Measurements from ENCODE around the gene EXOSC2. TPM values are rescaled to one million over a fixed set of nuclear protein-coding genes. Genes with fewer than 3 reads are reported as not detected.

EXOSC2 gene
- total RNA-seq, 1 donor from 2014 or later, result 24.9 TPM

DNA sequence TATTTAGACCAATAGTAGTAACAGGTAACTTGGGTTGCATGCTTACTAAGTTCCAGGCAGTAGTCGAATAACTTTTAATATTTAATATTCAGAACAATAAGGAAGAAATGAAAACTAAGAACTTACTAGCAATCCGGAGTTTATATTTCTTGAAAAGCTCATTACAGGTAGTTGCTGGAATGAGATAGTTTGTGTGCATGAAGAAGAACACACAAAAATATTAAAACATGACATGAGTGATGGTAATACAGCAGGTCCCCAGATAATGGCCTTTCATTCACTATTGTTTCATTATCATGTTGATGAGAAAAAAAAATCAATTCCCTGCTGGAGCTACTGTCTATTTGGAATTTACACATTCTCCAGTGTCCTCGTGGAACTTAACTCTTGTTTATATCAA is 44.7 kb downstream of the EXOSC2 start:
- H3K4me3 ChIP-seq (ENCODE audit: low read depth, low read length), result no peak overlapping the region
- DNase-seq (ENCODE audit: low read depth), result no peak
- no peaks in the 10 kb centered on the region for H3K36me3 ChIP-seq (ENCODE audit: control insufficient read depth, insufficient read depth, low read length)
- TF ChIP-seq, protein P1, sequence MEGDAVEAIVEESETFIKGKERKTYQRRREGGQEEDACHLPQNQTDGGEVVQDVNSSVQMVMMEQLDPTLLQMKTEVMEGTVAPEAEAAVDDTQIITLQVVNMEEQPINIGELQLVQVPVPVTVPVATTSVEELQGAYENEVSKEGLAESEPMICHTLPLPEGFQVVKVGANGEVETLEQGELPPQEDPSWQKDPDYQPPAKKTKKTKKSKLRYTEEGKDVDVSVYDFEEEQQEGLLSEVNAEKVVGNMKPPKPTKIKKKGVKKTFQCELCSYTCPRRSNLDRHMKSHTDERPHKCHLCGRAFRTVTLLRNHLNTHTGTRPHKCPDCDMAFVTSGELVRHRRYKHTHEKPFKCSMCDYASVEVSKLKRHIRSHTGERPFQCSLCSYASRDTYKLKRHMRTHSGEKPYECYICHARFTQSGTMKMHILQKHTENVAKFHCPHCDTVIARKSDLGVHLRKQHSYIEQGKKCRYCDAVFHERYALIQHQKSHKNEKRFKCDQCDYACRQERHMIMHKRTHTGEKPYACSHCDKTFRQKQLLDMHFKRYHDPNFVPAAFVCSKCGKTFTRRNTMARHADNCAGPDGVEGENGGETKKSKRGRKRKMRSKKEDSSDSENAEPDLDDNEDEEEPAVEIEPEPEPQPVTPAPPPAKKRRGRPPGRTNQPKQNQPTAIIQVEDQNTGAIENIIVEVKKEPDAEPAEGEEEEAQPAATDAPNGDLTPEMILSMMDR (IDR thresholded peaks at IDR 0.05; ENCODE audit: insufficient read depth, low read length, poor library complexity, severe bottlenecking), result no peak
- no peaks in the 10 kb centered on the region for H3K27me3 ChIP-seq (ENCODE audit: control insufficient read depth, insufficient read depth, low read length)

- DNase-seq (ENCODE audit: low read depth), result no peak
- Histone ChIP-seq H3K36me3 (ENCODE audit: control insufficient read depth, insufficient read depth, low read length) (no peaks in the 10 kb centered on the region), H3K4me3 (ENCODE audit: low read depth, low read length) (no peak overlapping the region), H3K27me3 (ENCODE audit: control insufficient read depth, insufficient read depth, low read length) (no peaks in the 10 kb centered on the region)
- TF ChIP-seq, protein P1 (IDR thresholded peaks at IDR 0.05; ENCODE audit: insufficient read depth, low read length, poor library complexity, severe bottlenecking), result no peak
These were observed 45.5 kb downstream of the EXOSC2 start for GRCh38 chr9:130739081-130739480.

- H3K36me3 ChIP-seq (ENCODE audit: control insufficient read depth, insufficient read depth, low read length), result no peaks in the 10 kb centered on the region
- TF ChIP-seq, protein P1 (IDR thresholded peaks at IDR 0.05; ENCODE audit: insufficient read depth, low read length, poor library complexity, severe bottlenecking), result no peak
- no peak for DNase-seq (ENCODE audit: low read depth)
These were observed 46.8 kb downstream of the EXOSC2 start for GRCh38 chr9:130740218-130741023.

GRCh38 chr9:130741024-130741305 is 47.4 kb downstream of the EXOSC2 start:
- H3K4me3 ChIP-seq (ENCODE audit: low read depth, low read length), result no peak overlapping the region
- no peaks in the 10 kb centered on the region for H3K36me3 ChIP-seq (ENCODE audit: control insufficient read depth, insufficient read depth, low read length)
- no peak for DNase-seq (ENCODE audit: low read depth)
- H3K27me3 ChIP-seq (ENCODE audit: control insufficient read depth, insufficient read depth, low read length), result no peaks in the 10 kb centered on the region
- TF ChIP-seq, protein P1 (IDR thresholded peaks at IDR 0.05; ENCODE audit: insufficient read depth, low read length, poor library complexity, severe bottlenecking), result no peak

More at GRCh38 chr9:130740218-130741023, 46.8 kb downstream of the EXOSC2 start:
- H3K27me3 ChIP-seq (ENCODE audit: control insufficient read depth, insufficient read depth, low read length), result no peaks in the 10 kb centered on the region
- no peak overlapping the region for H3K4me3 ChIP-seq (ENCODE audit: low read depth, low read length)

DNA sequence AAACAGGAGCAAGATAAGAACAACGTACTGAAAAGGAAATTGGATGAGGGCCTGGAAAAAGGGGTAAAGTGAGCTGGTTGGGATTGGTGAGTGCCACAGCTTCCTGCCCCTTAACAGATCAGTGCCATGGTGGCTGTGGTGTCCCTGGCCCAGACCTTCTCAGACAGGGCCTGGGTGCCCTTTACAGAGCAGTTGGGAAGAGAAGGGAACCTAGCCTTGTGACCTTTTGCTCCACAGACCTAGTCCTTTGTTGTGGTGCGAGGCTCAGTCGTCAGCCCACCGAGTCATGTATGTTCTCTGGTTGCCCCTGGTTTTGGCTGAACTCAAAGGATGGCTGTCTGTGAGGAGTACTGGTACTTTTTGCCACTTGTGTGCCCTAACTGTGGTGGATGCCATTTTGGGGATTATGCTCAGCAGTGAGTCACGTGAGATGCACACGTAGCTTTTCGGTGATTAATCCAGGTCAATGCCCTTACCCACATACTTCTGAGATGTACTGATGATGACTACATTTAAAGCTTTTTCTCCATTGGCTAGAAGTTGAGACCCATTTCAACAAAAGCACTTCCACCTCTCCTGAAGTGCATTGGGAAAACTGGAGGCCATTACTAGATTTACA is 48.4 kb downstream of the EXOSC2 start:
- Histone ChIP-seq H3K27me3 (ENCODE audit: control insufficient read depth, insufficient read depth, low read length) (no peaks in the 10 kb centered on the region), H3K4me3 (ENCODE audit: low read depth, low read length) (no peak overlapping the region), H3K36me3 (ENCODE audit: control insufficient read depth, insufficient read depth, low read length) (no peaks in the 10 kb centered on the region)
- peak; percentile 28 for DNase-seq (ENCODE audit: low read depth)
- TF ChIP-seq, protein P1 (IDR thresholded peaks at IDR 0.05; ENCODE audit: insufficient read depth, low read length, poor library complexity, severe bottlenecking), result no peak
